Fibroblast of lung (primary cell): ENCODE measurements around the gene MAPK4. TPM values are rescaled to one million over a fixed set of nuclear protein-coding genes. Genes with fewer than 3 reads are reported as not detected.

Source experiments
- DNase-seq, 2 donors: peaks; one replicate each; pipeline versions ENCODE4 v3.0.0 to v3.0.0-alpha.2; 2010; ENCODE audit warnings: low read depth in 2 of 2
- H2AFZ ChIP-seq: 2 replicates; pipeline ENCODE4 v1.5.1; 2012; ENCODE audit warnings: low read length, control low read depth, inconsistent platforms
- H3K27ac ChIP-seq: 2 replicates; pipeline ENCODE4 v1.5.1; 2011; ENCODE audit warnings: low read length, control low read depth; ENCODE audit not compliant: insufficient read depth
- H3K27me3 ChIP-seq: 2 replicates; pipeline ENCODE4 v1.5.1; 2011; ENCODE audit warnings: mild to moderate bottlenecking, low read length; ENCODE audit not compliant: control insufficient read depth, insufficient read depth
- H3K36me3 ChIP-seq: 2 replicates; pipeline ENCODE4 v1.5.1; 2011; ENCODE audit warnings: low read length; ENCODE audit not compliant: control insufficient read depth, insufficient read depth
- H3K4me1 ChIP-seq: 2 replicates; pipeline ENCODE4 v1.5.1; 2011; ENCODE audit warnings: low read length; ENCODE audit not compliant: control insufficient read depth, insufficient read depth; ENCODE audit errors: extremely low read depth
- H3K4me2 ChIP-seq: 2 replicates; pipeline ENCODE4 v1.5.1; 2011; ENCODE audit warnings: low read length, control low read depth; ENCODE audit not compliant: insufficient read depth; ENCODE audit errors: extremely low read depth
- H3K4me3 ChIP-seq, 4 experiments: fragments of 200-600 bp in 1 of 4; sonication (generic) in 1 of 4; replicated peaks in 1 of 4; 2 replicates each; pipeline ENCODE4 v1.5.1; 2011 to 2016; ENCODE audit warnings: low read length in 4 of 4, low read depth in 3 of 4, mild to moderate bottlenecking in 3 of 4, control low read depth in 2 of 4, inconsistent platforms in 1 of 4, mixed read lengths in 1 of 4; ENCODE audit not compliant: insufficient read depth in 1 of 4; ENCODE audit errors: control extremely low read depth in 1 of 4
- H3K79me2 ChIP-seq: 2 replicates; pipeline ENCODE4 v1.5.1; 2012; ENCODE audit warnings: mild to moderate bottlenecking, low read length, inconsistent platforms; ENCODE audit not compliant: control insufficient read depth, insufficient read depth
- H3K9ac ChIP-seq: 2 replicates; pipeline ENCODE4 v1.5.1; 2011; ENCODE audit warnings: mild to moderate bottlenecking, low read length, control low read depth; ENCODE audit not compliant: insufficient read depth
- H3K9me3 ChIP-seq: 2 replicates; pipeline ENCODE4 v1.5.1; 2012; ENCODE audit warnings: low read depth, low read length; ENCODE audit not compliant: control insufficient read depth, insufficient read depth
- H4K20me1 ChIP-seq: 2 replicates; pipeline ENCODE4 v1.5.1; 2011; ENCODE audit warnings: low read length; ENCODE audit not compliant: control insufficient read depth, insufficient read depth; ENCODE audit errors: extremely low read depth
- CTCF ChIP-seq, 2 donors: IDR thresholded peaks in 1 of 2; conservative IDR thresholded peaks in 1 of 2; 1 replicate in 1 of 2; 2 replicates in 1 of 2; pipeline ENCODE4 v1.5.1; 2011 to 2012; ENCODE audit warnings: low read length in 2 of 2, control low read depth in 1 of 2, inconsistent platforms in 1 of 2, low read depth in 1 of 2, mild to moderate bottlenecking in 1 of 2
- EZH2 ChIP-seq: IDR thresholded peaks from 2 replicates; pipeline ENCODE4 v1.5.1; 2012; ENCODE audit warnings: low read length, control low read depth, mild to moderate bottlenecking; ENCODE audit errors: missing control alignments
- polyA plus RNA-seq, 2 donors: library from polyadenylated mRNA; depleted of rRNA in 1 of 2; stranded (reverse) in 1 of 2; unstranded in 1 of 2; fragments of >200 nt; gene quantifications; 2 replicates each; pipeline ENCODE4 v1.2.1, GENCODE V29; 2011 to 2012; ENCODE audit warnings: missing spikeins in 1 of 2
- total RNA-seq: library from RNA; depleted of rRNA; stranded (reverse); fragments of >200 nt; gene quantifications from 2 replicates; pipeline ENCODE4 v1.2.1, GENCODE V29; 2014

MAPK4 gene
- total and polyA plus RNA-seq, 2 donors (not counting 1 experiment from before 2014, with no cell fraction given) = not detected

DNA sequence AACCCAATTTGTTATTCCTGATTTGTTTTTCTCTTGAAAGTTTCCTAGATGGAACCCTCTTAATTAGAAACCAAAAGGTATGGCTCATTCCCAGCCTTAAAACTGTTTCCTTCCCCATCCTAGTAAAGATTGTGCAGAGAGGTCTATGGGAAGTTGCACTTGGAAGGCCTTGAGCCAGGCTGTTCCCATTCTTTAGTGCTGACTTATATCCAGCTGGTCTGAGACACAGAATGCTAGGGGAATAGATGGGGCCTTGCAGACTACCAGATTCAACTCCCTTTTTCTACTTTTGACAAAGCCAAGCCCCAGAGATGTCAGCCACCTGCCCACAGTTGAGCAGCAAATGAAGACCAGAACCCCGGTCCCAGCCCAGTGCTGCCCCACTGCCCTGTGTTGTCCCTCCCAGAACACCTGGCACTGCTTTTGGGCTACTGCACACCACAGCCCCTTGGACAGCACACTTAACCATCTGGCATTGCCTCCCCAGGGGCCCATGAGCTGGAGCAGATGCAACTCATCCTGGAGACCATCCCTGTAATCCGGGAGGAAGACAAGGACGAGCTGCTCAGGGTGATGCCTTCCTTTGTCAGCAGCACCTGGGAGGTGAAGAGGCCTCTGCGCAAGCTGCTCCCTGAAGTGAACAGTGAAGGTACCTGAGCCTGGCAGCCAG, 161.7 kb downstream of the MAPK4 start:
- Histone ChIP-seq H4K20me1 (no peaks in the 10 kb centered on the region), H3K27ac (no peak overlapping the region), H3K27me3 (no peaks in the 10 kb centered on the region), H3K79me2 (no peaks in the 10 kb centered on the region), H3K4me2 (no peak overlapping the region), H3K4me3 (no peak overlapping the region), H2AFZ (no peak overlapping the region), H3K9ac (no peak overlapping the region), H3K9me3 (no peaks in the 10 kb centered on the region), H3K4me1 (no peaks in the 10 kb centered on the region), H3K36me3 (no peaks in the 10 kb centered on the region)
- DNase-seq = no peak
- TF ChIP-seq EZH2 (no peak), CTCF (conservative IDR thresholded peaks at IDR 0.05 in 1 of 2, IDR thresholded peaks at IDR 0.05 in 1 of 2; ENCODE audit: low read depth in 1 of 2, low read length in 2 of 2) (no peak)

DNA sequence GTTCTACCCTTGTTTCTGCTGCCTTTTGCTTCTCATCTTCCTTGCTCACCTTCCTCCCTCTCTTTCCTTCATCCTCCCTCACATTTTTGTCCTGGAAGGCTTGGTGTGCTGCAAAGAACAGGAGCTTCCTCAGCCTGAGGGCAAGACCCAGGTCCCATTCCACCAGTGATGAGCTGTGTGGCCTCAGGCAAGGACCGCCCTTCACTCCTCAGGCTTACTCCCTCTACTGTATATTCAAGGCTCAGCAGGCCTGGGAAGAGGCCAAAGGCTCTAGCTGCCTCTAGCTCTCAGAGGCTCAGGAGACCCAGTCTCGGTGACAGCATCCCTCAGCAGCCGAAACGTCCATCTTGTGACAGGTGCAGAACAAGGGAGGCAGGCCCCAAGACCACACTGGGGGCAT, 162.4 kb downstream of the MAPK4 start:
- TF ChIP-seq CTCF (conservative IDR thresholded peaks at IDR 0.05 in 1 of 2, IDR thresholded peaks at IDR 0.05 in 1 of 2; ENCODE audit: low read depth in 1 of 2, low read length in 2 of 2) = no peak
- TF ChIP-seq EZH2 = no peak
- H3K9me3 ChIP-seq = no peaks in the 10 kb centered on the region
- H3K4me1 ChIP-seq = no peaks in the 10 kb centered on the region
- no peak overlapping the region for H3K4me2 ChIP-seq
- no peaks in the 10 kb centered on the region for H4K20me1 ChIP-seq
- no peak overlapping the region for H2AFZ ChIP-seq
- H3K27ac ChIP-seq = no peak overlapping the region
- H3K9ac ChIP-seq = no peak overlapping the region
- H3K79me2 ChIP-seq = no peaks in the 10 kb centered on the region
- no peak for DNase-seq
- H3K27me3 ChIP-seq = no peaks in the 10 kb centered on the region
- no peak overlapping the region for H3K4me3 ChIP-seq
- H3K36me3 ChIP-seq = no peaks in the 10 kb centered on the region

- H3K79me2 ChIP-seq = no peaks in the 10 kb centered on the region
- TF ChIP-seq EZH2 = no peak
- no peak for TF ChIP-seq CTCF (conservative IDR thresholded peaks at IDR 0.05 in 1 of 2, IDR thresholded peaks at IDR 0.05 in 1 of 2; ENCODE audit: low read depth in 1 of 2, low read length in 2 of 2)
- no peaks in the 10 kb centered on the region for H4K20me1 ChIP-seq
- no peak overlapping the region for H3K9ac ChIP-seq
- no peak overlapping the region for H3K27ac ChIP-seq
- DNase-seq = no peak
- no peaks in the 10 kb centered on the region for H3K36me3 ChIP-seq
- H3K27me3 ChIP-seq = no peaks in the 10 kb centered on the region
- no peak overlapping the region for H3K4me3 ChIP-seq
- no peak overlapping the region for H3K4me2 ChIP-seq
- H2AFZ ChIP-seq = no peak overlapping the region
- H3K9me3 ChIP-seq = no peaks in the 10 kb centered on the region
- no peaks in the 10 kb centered on the region for H3K4me1 ChIP-seq
These were observed 164.9 kb downstream of the MAPK4 start for GRCh38 chr18:50724751-50725151.
